Activated CD8-positive, alpha-beta memory T cell treated with anti-CD3 and anti-CD28 coated beads for 36 hours (primary cell): Measurements from ENCODE around the gene SCEL. TPM values are rescaled to one million over a fixed set of nuclear protein-coding genes. Genes with fewer than 3 reads are reported as not detected.
"Not testable (repeated sequence)": the region's sequence is repeated elsewhere in the genome, so short reads cannot be mapped to it uniquely, and the experiment has no call there.

Experiments used
- CTCF ChIA-PET: fragments of 350-600 bp; sonication (Branson Sonifier 250); formaldehyde crosslinking; loops from one replicate; lab custom pipeline; 2021; ENCODE audit warnings: antibody characterized with exemption; lab: Charles Lee
- POLR2A ChIA-PET: fragments of 350-600 bp; sonication (Branson Sonifier 250); formaldehyde crosslinking; loops from one replicate; lab custom pipeline; 2021; ENCODE audit warnings: antibody characterized with exemption; lab: Charles Lee
- total RNA-seq, 2 experiments: library from RNA; stranded (reverse); gene quantifications; one replicate each; pipeline ENCODE4 v1.2.3, GENCODE V29; 2021

SCEL gene
- total RNA-seq, 2 experiments from 2014 or later = not detected

DNA sequence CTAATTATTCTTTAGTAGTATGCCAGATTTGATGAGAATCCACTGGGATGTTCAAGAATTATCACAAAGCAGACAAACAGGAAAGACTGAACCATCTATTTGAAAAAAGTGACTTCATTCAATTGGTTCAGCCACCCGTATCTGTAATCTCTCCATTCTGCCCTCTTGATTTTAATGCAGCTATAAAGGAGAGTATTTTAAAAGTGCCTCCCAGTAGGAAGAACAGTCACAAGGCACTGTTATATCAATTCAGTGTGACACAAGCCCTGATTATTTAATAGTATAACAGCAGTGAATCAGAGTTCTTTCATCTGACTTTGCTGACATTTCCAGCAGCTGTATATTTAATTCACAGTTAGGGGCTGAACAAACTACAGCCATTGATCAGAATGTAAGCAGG lies 84.6 kb downstream of the SCEL start:
- POLR2A ChIA-PET = no interaction called here

DNA sequence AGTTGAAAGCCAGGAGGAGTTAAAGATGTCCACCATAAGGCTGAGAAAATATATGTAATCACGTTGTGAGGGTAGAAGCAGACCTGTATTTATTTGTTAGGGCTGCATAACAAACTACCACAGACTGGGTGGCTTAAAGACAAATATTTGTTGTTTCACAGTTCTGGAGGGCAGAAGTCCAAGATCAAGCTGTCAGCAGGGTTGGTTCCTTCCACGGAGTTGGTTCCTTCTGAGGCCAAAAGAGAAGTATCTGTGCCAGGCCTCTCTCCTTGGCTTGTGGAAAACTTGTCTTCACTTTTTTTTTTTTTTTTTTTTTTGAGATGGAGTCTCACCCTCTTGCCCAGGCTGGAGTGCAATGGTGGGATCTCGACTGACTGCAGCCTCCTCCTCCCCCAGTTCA lies 88.3 kb downstream of the SCEL start:
- ChIA-PET POLR2A (no interaction called here), CTCF (interaction anchor here (0.7 kb wide), 1 partner anchor 1199 kb away, joined by 5 read pairs; no protein-coding TSS in a partner anchor)

More for the DNA sequence above, 84.6 kb downstream of the SCEL start:
- CTCF ChIA-PET = no interaction called here

DNA sequence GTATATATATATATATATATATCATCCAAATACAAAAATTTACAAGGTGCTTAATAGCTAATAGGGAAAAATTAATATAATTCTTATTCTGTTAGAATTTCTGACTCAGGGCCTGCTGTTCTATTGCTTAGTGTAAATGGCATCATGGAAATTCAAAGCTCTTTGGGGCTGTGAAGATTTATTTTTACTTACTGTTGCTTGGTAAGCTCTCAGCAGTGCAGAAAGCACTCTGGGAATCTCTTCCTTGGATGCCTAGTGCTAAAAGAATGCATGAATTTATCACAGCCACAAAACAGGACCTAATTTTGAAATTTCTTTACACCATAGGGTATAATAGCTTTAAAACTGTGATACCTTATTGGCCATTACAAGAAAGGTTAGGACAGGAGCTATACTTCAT lies 92.7 kb downstream of the SCEL start:
- ChIA-PET CTCF (no interaction called here), POLR2A (no interaction called here)

DNA sequence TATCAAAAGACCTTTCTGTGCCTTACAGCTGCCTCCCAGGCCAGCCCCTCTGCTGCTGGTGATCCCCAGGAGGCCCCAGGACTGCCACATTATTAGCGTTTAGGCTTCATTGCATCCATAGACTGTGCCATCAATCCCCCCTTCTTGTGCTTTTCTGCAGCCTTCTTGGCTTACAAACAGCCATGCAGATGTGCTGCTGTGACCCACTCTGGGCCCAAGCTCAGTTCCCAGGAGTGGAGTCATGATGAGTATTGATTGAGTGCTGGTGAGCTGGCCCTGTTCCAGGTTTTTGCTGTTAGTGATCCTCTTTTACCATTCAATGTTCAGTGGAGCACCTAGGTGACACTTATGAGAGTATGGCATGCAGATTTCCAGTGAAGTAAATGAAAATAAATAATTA lies 102.1 kb downstream of the SCEL start:
- ChIA-PET POLR2A (no interaction called here), CTCF (no interaction called here)

DNA sequence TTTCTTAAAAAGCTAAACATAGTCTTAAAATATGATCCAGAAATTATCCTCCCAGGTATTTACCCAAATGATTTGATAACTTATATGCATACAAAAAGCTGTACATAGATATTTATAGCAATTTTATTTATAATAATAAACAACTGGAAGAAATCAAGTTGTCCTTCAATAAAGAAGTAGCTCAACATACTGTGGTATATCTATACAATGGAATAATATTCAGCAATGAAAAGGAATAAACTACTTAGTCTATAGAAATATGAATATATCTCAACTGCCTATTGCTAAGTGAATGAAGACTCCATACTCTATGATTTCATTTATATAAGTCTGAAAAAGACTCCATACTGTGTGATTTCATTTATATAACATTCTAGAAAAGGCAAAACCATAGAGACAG lies 114.9 kb downstream of the SCEL start:
- CTCF ChIA-PET = no interaction called here
- POLR2A ChIA-PET = no interaction called here

DNA sequence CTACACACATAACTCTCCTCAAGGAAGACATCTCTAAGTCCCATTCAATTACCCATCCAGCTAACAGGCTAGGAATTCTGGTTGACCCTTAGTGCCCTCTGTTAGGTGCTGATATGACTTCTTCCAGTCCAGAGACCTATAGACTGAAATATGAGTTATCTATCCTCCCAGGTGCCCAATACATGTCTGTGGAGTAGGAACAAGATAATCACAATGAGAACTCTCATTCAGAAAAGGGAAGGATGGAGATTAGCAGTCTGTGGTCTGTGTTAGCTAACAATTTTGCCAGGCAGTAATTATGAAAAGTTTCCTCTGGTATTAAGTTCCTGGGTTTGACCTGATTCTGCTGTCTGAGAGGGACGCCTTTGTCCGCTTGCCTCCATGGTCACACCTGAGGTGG lies 117.8 kb downstream of the SCEL start:
- ChIA-PET CTCF (interaction anchor here (0.7 kb wide), 1 partner anchor 91 kb away, joined by 3 read pairs; no protein-coding TSS in a partner anchor), POLR2A (no interaction called here)

DNA sequence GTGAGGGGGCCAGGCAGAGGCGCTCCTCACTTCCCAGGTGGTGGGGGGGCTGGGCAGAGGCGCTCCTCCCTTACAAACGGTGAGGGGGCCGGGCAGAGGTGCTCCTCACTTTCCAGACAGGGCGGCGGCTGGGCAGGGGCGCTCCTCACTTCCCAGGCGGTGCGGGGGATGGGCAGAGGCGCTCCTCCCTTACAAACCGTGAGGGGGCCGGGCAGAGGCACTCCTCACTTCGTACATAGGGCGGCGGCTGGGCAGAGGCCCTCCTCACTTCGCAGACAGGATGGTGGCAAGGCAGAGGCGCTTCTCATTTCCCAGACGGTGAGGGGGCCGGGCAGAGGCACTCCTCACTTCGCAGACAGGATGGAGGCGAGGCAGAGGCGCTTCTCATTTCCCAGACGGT lies 124.5 kb downstream of the SCEL start:
- CTCF ChIA-PET = not testable (repeated sequence)

DNA sequence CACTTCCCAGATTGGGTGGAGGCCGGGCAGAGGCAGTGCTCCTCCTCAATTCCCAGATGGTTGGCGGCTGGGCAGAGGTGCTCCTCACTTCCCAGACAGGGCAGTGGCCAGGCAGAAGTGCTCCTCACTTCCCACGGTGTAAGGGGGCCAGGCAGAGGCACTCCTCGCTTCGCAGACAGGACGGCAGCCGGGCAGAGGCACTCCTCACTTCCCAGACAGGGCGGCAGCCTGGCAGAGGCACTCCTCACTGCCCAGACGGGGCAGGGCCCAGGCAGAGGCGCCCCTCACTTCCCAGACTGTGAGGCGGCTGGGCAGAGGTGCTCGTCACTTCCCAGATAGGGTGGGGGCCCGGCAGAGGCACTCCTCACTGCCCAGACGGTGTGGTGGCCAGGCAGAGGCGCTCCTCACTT lies 125.3 kb downstream of the SCEL start:
- ChIA-PET CTCF (no interaction called here), POLR2A (no interaction called here)

More for the DNA sequence above, 124.5 kb downstream of the SCEL start:
- POLR2A ChIA-PET = not testable (repeated sequence)

DNA sequence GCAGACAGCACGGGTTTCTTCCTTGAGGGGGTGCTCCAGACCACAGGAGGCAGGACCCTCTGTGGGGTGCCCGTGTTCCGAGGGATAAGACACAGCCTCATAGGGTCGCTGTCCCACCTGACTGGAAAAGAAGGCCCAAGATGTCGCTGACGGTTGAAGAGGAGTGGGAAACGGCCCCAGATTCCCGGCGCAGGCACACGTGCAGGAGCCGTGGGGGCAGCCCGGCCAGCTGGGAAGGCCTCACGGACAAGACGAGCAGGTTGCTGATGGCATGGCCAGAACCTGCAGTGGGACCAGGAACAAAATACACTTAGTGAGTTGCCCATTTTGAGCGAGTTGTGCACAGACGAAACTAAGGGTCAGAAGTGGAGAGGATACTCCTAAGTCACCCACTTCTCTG lies 126.8 kb downstream of the SCEL start:
- CTCF ChIA-PET, POLR2A ChIA-PET: not testable (repeated sequence)

DNA sequence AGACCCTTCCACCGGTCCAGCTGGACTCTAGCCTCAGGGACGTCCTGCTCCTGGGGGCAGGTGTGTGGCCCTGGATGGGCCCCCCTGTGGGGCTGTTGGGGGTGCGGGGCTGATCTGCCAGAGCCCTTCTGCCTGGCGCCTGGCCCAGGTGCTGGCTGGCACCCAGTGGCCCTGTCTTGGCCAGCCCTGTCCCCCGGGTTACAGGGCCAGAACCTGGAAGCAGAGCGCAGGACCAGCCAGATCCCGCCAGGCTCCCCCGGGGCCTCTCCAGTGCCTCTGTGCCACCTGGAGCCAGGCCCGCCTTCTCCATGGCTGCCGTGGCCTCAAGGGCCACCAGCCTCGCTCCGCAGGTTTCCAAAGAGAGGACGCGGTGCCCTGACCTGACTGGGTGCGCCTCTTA lies 127.3 kb downstream of the SCEL start:
- POLR2A ChIA-PET, CTCF ChIA-PET: not testable (repeated sequence)

DNA sequence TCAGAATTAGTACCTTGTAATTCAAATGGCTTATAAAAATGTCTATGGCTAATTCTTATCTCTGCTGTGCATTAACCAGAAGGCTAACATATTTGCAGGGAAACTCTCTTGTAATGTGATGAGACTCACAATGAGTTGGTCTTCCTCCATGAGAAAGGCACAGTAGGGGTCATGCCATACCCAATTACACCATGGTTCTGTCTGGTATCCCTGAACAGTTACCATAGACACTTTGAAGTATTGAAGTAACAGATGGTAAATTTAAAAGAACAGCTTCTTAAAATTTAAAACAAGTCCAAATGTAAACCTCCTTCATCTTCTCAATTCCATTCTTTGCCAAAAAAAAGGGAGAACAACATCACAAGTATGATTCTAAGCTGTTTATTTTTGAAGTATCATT lies 139.3 kb downstream of the SCEL start:
- ChIA-PET CTCF (no interaction called here), POLR2A (no interaction called here)

DNA sequence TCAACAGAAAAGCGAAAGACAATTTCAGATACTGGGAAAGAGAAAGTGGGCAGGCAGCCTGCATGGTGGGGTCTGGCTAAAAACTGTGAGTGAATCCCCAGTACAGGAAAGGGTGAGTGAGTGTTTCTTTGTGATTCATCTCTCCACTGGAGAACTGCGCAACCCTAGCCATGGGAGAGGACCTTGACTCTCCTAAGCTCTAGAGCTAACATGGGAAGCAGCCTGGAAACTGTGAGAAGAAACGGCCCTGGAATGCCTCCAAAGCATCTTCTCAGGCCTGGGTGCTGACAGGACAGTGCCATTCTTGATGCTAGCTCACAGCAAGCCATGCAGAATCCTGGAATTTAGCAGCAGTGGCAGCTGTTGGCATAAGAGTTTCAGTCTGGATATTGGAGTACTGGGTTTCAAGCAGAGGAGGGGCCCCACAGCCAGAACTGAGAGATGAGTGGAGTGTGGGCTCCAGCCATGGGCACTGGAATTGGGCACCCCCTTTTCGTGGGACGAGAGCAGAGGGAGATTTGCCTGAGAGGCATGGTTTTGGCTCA lies 143.3 kb downstream of the SCEL start:
- CTCF ChIA-PET = no interaction called here
- POLR2A ChIA-PET = no interaction called here

DNA sequence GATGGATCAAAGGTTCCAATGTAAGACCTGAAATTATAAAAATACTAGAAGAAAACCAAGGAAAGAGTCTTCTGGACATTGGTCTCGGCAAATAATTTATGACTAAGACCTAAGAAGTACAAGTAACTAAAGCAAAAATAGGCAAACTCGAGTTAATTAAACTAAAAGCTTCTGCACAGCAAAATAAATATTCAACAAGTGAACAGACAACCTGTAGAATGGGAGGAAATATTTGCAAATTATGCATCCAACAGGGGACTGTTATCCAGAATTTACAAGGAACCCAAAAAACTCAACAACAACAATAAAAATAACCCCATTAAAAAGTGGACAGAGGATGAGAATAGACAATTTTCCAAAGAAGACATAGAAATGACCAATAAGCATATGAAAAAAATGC lies 152.3 kb downstream of the SCEL start:
- POLR2A ChIA-PET = no interaction called here
- CTCF ChIA-PET = no interaction called here

DNA sequence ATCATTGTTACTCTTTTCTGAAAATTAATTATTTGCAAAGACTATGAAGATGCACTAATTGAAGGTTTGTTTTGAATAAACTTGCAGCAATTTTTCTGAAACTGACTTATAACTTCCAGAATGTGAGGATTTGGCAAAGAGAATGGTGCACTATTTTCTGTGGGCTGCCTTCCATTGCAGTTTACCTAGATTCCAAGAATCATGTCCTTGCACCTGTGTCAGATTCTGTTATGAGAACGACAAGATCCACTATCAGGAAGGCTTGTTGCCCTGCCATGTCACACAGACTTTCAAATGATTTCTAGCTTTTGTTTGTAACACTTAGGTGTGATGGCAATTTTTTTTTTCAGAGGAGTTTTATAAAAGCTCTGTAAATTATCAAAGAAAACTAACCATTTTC lies 156.4 kb downstream of the SCEL start:
- ChIA-PET CTCF (no interaction called here), POLR2A (no interaction called here)

DNA sequence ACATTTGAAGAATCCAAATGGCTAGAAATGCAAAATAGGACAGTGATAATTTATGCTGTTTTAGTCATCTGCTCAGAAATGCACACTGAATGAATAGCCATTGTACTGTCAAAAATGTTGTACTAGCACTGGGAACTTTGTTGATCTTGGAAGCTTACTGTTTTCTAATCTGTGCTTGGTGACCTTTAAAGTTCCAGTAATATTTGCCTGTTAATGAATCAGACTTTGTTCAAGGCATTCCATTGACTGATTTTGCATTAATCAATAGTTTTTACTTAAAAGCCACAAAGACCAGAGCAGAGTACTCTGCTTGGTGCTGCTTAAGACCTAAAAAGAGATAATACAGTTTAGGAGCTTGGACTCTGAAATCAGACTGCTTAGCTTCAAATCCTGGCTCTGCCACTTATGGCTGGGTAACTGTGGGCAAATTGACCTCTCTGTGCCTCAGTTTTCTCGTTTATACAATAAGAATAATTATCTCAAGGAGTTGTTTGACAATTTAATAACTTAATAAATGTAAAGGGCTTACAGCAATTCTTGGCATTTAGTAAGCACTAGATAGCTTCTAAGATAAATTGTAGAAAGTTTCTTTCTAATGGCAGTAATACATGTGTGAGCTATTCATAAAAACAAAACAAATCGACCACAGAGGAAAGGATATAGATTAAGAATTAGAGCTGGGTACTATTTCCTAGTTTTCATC lies 157.4 kb downstream of the SCEL start:
- CTCF ChIA-PET = no interaction called here
- POLR2A ChIA-PET = no interaction called here

DNA sequence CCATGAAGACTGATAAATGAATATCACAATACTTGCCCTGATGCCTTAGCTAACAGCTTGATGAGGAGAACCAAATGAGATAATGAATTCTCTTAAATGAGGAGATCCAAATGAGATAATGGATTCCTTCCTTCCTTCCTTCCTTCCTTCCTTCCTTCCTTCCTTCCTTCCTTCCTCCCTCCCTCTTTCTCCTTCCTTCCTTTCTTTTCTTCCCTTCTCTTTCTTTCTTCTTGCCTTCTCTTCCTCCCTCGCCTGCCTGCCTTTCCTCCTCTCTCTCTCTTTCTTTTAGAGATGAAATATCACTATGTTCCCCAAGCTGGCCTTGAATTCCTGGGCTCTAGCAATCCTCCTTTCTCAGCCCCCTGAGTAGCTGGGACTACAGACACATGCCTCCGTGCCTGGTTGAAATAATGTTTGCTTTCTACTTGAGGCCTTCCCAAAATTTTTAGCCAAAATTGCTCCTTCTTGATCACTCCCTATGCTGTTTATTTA lies 158.0 kb downstream of the SCEL start:
- CTCF ChIA-PET = no interaction called here

More for the DNA sequence above, 158.0 kb downstream of the SCEL start:
- POLR2A ChIA-PET = no interaction called here

Other genes with a start within 250 kb of the SCEL start
- 100 to 1,000 TPM; 100 to 102 TPM for gene MYCBP2, start 208.6 kb upstream of the SCEL start, total RNA-seq
- 10 to 100 TPM; 28.7 to 30.2 TPM for gene SLAIN1, start 162.0 kb downstream of the SCEL start, total RNA-seq